Uterus (tissue), 2 donors: ENCODE data around the gene GMCL1.
A peak's percentile ranks its signal among the peaks of the same experiment; 100 is the strongest.

Experiments used
- CTCF ChIP-seq, 4 experiments: fragments of 200-600 bp in 2 of 4; fragments of 450-650 bp in 2 of 4; sonication (generic) in 2 of 4; IDR thresholded peaks; one replicate each; pipeline ENCODE4 v1.5.1; 2016 to 2019; ENCODE audit warnings: antibody characterized with exemption in 4 of 4, mild to moderate bottlenecking in 2 of 4, moderate library complexity in 1 of 4
- POLR2A ChIP-seq, 2 donors: fragments of 450-650 bp; IDR thresholded peaks; one replicate each; pipeline ENCODE4 v1.6.1; 2016; ENCODE audit warnings: antibody characterized with exemption in 2 of 2, mild to moderate bottlenecking in 1 of 2, moderate library complexity in 1 of 2

GRCh38 chr2:69893684-69894551 lies 64.5 kb downstream of the GMCL1 start, which contains the start of gene SNRNP27:
- TF ChIP-seq POLR2A (IDR thresholded peaks at IDR 0.05): peak in 1 of 2 donors; percentile 40
- no peak for TF ChIP-seq CTCF (IDR thresholded peaks at IDR 0.05)
